Fibroblast of upper back skin (primary cell): ENCODE results near the gene AKAP7.
"Not testable (repeated sequence)": the region's sequence is repeated elsewhere in the genome, so short reads cannot be mapped to it uniquely, and the experiment has no call there.

Experiments
- DNase-seq: peaks from one replicate; pipeline ENCODE4 v3.0.0-alpha.2; 2013

The AKAP7 gene

DNA sequence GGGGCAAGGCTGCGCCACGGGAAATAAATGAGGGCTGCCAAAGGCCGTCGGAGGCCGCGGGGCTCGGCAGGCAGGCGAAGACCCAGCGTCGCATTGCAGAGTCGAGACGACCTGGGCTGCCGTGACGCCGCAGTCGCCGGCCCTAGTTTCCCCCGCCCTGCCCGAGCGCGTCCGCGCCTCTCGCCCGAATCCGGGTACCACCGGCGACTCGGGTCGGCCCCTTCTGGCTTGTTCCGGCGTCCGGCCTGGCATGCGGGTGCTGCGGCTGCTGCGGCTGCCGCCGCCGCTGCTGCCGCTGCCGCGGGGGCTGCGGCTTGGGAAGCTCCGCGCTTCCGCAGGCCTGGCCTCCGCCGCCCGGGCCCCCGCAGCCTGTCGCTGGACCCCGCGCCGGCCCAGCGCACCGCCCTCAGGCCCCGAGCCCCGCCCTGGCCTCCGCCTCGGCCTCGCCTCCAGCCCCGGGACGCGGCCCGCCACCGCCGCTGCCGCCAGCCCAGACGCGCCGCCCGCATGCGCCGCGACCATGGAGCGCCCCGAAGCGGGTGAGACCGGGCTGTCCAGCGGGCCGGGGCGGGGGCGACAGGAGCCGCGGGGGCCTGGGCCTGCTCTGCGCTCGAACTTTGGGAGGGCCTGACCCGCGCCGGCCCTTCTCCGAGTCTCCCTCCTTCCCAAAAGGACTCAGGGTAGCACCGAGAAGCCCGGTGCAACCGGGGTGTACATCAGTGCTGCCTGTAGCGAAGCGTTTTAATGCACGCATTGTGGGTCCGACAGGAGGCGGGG, at the start of gene AKAP7:
TSS of gene AKAP7 (plus strand) at position 224 of the 777 bp plus-strand sequence. CDS start at position 521, 297 bp downstream.
- peak; percentile 64 for DNase-seq

DNA sequence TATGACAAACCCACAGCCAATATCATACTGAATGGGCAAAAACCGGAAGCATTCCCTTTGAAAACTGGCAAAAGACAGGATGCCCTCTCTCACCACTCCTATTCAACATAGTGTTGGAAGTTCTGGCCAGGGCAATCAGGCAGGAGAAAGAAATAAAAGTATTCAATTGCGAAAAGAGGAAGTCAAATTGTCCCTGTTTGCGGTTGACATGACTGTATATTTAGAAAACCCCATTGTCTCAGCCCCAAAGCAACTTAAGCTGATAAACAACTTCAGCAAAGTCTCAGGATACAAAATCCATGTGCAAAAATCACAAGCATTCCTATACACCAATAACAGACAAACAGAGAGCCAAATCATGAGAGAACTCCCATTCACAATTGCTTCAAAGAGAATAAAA, 44.9 kb upstream of the AKAP7 start:
- DNase-seq: not testable (repeated sequence)

GRCh38 chr6:131091944-131092343, 43.3 kb upstream of the AKAP7 start:
- DNase-seq: not testable (repeated sequence)

DNA sequence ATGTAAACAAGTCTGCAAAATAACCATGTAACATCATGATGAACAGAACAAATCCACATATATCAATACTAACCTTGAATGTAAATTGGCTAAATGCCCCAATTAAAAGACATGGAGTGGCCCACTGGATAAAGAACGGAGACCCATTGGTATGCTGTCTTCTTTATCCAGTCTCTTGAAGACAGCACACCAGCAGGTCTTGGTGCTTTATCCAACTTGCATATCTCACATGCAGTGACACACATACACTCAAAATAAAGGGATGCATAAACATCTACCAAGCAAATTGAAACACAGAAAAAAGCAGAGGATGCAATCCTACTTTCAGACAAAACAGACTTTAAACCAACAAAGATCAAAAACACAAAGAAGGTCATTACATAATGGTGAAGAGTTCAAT, 41.9 kb upstream of the AKAP7 start:
- DNase-seq: no peak

DNA sequence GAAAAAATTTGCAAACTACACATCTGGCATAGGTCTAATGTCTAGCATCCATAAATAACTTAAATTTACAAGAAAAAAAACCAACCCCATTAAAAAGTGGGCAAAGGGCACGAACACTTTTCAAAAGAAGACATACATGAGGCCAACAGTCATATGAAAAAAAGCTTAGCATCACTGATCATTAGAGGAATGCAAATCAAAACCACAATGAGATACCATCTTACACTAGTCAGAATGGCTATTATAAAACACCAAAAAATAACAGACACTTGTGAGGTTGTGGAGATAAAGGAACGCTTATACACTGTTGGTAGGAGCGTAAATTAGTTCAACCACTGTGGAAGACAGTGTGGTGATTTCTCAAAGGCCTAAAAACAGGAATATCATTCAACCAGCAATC, 38.5 kb upstream of the AKAP7 start:
- peak; percentile 17 for DNase-seq

DNA sequence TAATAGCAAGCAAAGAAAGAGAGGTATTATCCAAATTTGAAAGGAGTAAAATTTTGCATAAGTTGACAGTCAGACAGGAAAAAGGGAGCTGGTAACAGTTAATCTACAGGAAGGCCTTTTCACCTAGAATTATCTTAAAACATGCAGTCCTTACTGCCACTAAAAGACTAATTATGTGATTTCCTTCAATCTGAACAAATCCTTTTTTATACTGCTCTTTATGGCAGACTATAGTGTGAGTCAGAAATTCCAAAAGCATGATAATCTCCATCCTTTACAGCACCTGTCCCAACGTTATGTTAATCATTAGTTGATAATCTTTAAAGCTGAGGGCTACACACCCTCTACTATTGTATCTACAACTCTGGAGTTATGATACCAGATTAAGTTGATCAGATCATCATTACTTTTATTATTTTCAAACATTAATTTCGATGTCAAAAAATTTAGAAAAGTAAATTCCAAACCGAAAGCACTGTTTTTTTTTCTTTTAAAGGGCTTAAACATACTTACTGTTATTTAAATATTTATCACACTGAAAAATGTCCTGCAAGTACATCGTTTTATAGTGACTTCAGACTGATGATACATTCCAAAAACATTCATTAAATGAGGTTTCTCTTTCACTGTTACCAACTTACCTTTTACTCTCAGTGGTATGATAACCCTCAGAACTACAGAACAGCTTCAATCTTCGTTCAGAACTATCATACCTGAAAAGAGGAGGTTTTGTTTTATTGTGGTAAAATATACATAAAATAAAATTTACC, 33.2 kb upstream of the AKAP7 start:
- DNase-seq: peak; percentile 30

DNA sequence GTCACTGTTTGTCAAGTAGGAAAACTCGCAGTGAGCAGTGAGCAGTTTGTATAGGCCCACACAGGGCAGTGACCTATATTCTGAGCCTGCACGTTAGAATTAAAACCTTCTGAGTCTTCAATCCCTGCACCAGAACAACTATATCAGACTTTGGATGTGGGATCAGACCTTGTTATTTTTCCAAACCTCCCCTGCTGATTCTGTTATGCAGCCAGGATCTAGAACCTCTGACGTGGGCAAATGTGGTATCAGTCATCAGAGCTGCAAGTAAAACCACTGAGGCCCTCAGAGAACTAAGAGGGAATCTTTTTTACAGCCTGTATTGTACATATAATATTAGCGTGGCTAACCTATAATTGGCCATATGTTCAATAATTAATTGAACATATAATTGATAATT, 32.0 kb upstream of the AKAP7 start:
- peak; percentile 34 for DNase-seq

DNA sequence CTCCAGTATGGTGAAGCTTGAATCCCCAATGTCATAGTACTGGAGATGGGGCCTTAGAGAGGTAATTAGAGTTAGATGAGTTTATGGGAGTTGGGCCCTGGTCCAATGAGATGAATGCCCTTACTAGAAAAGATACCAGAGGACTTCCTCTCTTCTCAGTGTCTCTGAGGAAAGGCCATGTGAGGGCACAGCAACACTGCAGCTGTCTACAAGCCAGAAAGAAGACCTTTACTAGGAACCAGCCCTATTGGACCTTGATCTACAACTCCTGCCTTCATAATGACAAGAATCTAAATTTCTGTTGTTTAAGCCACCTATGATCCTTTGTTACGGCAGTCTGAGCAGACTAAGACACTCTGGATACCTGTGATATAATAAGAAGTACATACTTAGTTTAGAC, 31.4 kb upstream of the AKAP7 start:
- no peak for DNase-seq

- peak; percentile 59 for DNase-seq
These were observed 28.1 kb upstream of the AKAP7 start for GRCh38 chr6:131107151-131107550.

- DNase-seq: no peak
These were observed 23.0 kb upstream of the AKAP7 start for GRCh38 chr6:131112249-131112648.

- no peak for DNase-seq
These were observed 19.6 kb upstream of the AKAP7 start for GRCh38 chr6:131115651-131116050.

- DNase-seq: no peak
These were observed 18.9 kb upstream of the AKAP7 start for GRCh38 chr6:131116321-131116720.

- DNase-seq: peak; percentile 63
These were observed 18.4 kb upstream of the AKAP7 start for GRCh38 chr6:131116755-131117360.

DNA sequence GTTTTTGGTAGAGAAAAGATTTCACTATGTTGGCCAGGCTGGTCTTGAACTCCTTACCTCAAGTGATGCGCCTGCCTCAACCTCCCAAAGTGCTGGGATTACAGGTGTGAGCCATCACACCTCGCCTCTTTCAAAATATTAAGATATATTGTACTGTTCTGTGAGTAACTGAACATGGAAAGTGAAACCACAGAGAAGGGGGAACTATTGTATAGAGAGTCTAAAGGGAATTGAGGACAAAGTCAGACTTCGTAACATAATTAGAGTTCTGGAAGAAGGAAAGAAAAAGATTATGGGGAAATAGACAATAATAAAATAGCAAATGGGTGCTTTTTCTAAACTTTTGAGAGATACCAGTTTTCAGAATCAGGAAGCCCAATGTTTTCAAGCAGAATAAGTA, 17.4 kb upstream of the AKAP7 start:
- no peak for DNase-seq

- no peak for DNase-seq
These were observed 13.3 kb upstream of the AKAP7 start for GRCh38 chr6:131122007-131122406.

GRCh38 chr6:131122516-131122915, 12.8 kb upstream of the AKAP7 start:
- DNase-seq: no peak

GRCh38 chr6:131124336-131125071, 10.8 kb upstream of the AKAP7 start:
- no peak for DNase-seq

DNA sequence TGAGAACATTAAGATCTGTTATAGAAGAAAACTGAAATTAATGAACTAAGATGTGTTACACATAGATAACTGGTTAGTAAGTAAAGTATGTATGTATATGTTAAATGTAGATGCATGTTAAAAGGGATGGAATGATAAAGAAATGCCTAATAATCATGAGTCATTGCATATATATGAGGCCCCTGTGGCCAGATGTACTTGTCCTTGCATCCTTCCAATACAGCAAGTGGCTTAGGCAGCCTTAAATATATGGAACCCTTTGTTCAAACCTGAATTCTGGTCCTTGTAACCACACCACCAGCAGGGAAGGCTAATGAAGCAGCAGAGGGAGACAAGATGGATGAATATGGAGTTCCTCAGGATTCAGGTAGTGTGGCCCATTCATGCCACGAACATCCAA, 9.8 kb upstream of the AKAP7 start:
- DNase-seq: peak; percentile 67

GRCh38 chr6:131129689-131130553, 5.3 kb upstream of the AKAP7 start:
- DNase-seq: no peak

- DNase-seq: no peak
These were observed 4.7 kb upstream of the AKAP7 start for GRCh38 chr6:131130554-131130940.

DNA sequence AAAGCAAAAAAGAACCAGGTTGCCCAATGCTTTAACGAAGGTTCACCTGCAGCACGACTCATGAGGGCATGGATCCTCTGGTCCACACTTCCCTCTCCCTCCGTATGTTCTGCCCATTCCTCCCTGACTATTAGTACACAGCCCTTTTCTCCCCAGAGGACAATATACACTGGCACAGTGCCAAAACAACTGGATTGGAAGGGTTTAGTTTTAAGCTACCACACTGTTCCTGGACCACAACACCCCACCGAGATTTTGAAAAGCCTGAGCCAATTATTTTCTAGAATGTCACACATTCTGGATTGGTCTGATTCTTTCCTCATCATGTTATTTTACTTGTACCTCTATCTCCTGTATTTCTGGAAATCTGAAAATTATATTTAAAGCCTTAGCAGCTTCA, 2.9 kb upstream of the AKAP7 start:
- no peak for DNase-seq
